Spleen (tissue), 7 donors: ENCODE measurements around the gene IL15.

Source experiments
- CTCF ChIP-seq, 11 experiments: fragments of 200-600 bp in 7 of 11; fragments of 450-650 bp in 4 of 11; sonication (generic) in 4 of 11; IDR thresholded peaks in 8 of 11; conservative IDR thresholded peaks in 3 of 11; 1 replicate in 7 of 11; 2 replicates in 4 of 11; pipeline versions ENCODE4 v1.4.0 to v1.8.0; 2016 to 2021; ENCODE audit warnings: antibody characterized with exemption in 11 of 11, inconsistent platforms in 4 of 11, mild to moderate bottlenecking in 1 of 11
- POLR2AphosphoS5 ChIP-seq, 3 donors: sonication (generic); formaldehyde crosslinking; IDR thresholded peaks; one replicate each; pipeline ENCODE4 v1.5.1; 2017; ENCODE audit warnings: antibody characterized with exemption in 3 of 3
- donor health status: DM: no; HTN: no; CAD: no; lungs with moderate emphysema.
- donor health status: DM: no; HTN: no; CAD: no.
- donor health status: DM: no; HTN: no; CAD: no.

- TF ChIP-seq POLR2AphosphoS5 (IDR thresholded peaks at IDR 0.05) (no peak), CTCF (IDR thresholded peaks at IDR 0.05 in 8 of 11, conservative IDR thresholded peaks at IDR 0.05 in 3 of 11) (no peak)
Measured at GRCh38 chr4:141686879-141687278, 50.5 kb downstream of the IL15 start.
